ENCODE measurements around the gene PIP5K1C. TPM values are rescaled to one million over a fixed set of nuclear protein-coding genes. Genes with fewer than 3 reads are reported as not detected.
A peak's percentile ranks its signal among the peaks of the same experiment; 100 is the strongest.

Gene PIP5K1C, protein sequence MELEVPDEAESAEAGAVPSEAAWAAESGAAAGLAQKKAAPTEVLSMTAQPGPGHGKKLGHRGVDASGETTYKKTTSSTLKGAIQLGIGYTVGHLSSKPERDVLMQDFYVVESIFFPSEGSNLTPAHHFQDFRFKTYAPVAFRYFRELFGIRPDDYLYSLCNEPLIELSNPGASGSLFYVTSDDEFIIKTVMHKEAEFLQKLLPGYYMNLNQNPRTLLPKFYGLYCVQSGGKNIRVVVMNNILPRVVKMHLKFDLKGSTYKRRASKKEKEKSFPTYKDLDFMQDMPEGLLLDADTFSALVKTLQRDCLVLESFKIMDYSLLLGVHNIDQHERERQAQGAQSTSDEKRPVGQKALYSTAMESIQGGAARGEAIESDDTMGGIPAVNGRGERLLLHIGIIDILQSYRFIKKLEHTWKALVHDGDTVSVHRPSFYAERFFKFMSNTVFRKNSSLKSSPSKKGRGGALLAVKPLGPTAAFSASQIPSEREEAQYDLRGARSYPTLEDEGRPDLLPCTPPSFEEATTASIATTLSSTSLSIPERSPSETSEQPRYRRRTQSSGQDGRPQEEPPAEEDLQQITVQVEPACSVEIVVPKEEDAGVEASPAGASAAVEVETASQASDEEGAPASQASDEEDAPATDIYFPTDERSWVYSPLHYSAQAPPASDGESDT
- total RNA-seq (2014; rRNA removed; shearing (Covaris generic)): 18.0 and 18.9 TPM in 2 replicates

DNA sequence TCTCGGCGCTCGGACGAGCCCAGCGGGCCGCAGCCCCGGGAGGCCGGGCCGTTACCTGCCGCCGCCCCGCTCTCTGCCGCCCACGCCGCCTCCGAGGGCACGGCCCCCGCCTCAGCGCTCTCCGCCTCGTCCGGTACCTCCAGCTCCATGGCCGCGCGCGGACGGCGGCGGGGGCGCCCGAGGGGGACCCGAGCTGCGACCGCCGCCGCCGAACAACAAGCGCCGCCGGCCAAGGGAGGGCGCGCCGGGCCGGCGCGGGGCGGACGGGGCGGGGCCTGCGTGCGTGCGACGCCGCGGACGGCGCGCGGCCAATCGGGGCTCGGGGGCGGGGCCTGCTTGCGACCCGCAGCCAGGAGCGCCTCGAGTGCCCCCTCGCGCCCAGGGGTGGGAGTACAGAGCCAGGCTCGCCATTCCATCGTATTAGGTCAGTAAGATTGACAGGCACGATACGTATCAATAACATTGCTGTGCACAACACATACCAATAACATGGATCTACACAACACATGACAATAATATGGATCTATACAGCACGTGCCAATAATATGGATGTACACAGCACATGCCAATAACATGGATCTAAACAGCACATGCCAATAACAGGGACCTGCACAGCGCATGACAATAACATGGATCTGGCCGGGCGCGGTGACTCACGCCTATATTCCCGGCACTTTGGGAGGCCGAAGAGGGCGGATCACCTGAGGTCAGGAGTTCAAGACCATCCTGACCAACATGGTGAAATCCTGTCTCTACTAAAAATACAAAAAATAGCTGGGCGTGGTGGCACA is at the start of gene PIP5K1C:
Gene PIP5K1C, minus strand, starts transcription at position 227 of the 791 bp plus-strand sequence. Its CDS starts 78 bp downstream, at position 149.
- peak; percentile 83 for DNase-seq (ENCODE audit: low spot score)

DNA sequence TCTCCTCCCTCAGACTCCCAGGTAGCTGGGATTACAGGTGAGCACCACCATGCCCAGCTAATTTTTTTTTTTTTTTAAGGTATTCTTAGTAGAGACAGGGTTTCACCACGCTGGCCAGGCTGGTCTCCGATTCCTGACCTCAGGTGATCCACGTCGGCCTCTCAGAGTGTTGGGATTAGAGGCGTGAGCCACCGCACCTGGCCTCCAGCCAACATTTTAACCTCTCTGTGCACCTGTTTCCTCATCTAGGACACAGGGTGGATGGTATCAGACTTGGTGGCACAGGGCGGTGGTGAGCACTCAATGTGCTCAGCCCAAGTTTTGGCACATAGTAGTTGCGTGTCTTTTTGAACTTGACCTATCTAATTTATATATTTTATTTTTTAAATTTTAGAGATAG is 48.7 kb upstream of the PIP5K1C start:
- DNase-seq (ENCODE audit: low spot score): peak; percentile 23

DNA sequence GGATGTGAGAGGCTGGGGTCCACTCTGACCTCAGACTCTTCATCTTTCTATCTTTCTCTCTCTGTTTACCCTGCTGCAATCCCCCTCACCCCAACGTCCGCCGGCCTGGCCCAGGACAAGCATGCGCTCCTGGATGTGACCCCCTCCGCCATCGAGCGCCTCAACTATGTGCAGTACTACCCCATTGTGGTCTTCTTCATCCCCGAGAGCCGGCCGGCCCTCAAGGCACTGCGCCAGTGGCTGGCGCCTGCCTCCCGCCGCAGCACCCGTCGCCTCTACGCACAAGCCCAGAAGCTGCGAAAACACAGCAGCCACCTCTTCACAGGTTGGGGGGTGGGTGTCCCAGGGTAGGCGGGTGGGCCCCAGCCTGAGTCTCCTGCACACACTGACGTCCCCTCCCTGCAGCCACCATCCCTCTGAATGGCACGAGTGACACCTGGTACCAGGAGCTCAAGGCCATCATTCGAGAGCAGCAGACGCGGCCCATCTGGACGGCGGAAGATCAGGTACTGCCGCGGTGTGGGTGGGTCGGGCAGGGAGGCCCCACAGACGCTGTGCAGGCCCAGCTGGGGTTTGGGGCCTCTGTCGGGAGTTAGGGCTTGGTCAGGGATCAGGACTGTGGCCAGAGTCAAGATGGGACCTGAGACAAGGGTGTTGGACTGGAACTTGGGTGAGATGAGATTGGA is 46.2 kb upstream of the PIP5K1C start:
- no peak for DNase-seq (ENCODE audit: low spot score)

DNA sequence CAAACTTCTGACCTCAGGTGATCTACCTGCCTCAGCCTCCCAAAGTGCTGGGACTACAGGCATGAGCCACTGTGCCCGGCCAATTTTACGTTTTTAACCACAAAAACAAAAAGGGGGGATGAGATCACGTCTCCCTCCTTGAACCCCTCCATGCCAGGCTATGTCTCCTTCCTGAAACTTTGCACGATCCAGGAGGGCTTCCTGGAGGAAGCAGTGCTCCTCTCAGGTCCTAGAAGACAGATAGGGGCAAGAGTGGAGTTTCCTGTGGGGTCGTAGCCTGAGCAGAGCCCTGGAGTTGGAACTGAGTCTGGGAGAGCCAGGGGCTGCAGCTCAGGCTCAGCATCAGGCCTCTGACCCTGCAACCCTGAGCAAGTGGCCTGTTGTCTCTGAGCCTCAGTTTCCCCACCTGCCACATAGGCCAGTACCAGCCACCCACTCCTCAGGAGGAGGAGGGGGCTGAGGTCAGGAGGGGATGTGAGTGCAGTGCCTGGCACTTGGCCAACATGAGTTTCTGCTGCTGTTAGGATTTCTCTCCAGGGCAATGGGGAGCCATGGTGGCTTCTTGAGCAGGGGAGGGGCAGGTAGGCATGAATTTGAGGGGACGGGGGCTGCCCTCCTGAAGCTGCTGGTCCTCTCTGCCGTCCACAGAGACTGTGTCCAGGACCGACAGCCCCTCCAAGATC is 45.2 kb upstream of the PIP5K1C start:
- DNase-seq (ENCODE audit: low spot score): no peak

DNA sequence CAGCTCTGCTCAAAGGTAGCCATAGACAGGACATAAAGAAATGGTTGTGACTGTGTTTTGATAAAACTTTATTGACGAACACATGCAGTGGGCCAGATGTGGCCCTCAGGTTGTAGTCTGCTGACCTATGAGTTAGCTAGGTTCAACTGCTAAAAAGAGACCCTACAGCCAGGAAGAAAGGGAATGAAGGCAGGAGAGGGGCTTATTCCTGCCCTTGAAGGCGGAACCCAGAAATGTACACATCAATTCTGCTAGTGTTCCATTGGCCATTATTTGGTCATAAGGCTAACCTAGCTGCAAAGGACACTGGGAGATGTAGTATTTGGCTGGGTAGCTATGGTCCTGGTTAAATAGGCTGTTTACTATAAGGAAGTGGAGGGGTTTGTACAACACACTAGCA is 43.2 kb upstream of the PIP5K1C start:
- DNase-seq (ENCODE audit: low spot score): peak; percentile 33

DNA sequence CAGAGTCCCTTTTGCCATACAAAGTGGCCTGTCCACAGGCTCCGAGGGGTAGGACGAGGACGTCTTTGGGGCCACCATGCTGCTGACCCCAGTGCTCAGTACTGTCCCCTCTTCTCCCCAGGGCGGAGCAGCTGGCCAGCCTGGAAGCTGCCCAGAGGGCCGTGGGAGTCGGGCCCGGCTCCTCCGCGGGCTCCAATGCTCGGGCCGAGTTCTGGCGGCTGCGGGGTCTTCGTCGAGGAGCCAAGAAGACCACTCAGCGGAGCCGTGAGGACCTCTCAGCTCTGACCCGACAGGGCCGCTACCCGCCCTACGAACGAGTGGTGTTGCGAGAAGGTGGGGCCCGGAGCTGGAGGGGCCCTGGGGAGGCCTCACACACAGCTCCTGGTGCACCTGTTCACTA is 40.2 kb upstream of the PIP5K1C start:
- DNase-seq (ENCODE audit: low spot score): no peak

DNA sequence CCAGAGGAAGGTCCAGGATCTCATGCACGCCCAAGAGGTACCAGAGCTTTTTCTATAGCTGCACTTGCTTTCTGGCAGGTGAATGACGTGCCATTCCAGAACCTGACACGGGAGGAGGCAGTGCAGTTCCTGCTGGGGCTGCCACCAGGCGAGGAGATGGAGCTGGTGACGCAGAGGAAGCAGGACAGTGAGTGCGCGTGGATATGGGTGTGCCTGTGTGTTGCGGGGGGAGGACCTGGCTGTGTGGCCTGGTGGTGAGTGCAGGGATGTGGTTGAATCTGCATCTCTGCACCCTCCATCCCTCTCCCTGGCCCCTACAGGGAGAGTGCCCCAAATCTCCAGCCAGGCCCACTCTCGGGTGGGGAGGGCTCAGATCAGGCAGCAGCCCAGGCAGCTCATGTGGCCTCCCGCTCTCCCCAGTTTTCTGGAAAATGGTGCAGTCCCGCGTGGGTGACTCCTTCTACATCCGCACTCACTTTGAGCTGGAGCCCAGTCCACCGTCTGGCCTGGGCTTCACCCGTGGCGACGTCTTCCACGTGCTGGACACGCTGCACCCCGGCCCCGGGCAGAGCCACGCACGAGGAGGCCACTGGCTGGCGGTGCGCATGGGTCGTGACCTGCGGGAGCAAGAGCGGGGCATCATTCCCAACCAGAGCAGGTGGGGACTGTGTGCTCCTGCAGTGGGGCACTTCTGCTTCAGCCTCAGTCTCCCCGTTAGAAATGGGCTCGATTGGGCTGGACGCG is 38.4 kb upstream of the PIP5K1C start:
- DNase-seq (ENCODE audit: low spot score): no peak

DNA sequence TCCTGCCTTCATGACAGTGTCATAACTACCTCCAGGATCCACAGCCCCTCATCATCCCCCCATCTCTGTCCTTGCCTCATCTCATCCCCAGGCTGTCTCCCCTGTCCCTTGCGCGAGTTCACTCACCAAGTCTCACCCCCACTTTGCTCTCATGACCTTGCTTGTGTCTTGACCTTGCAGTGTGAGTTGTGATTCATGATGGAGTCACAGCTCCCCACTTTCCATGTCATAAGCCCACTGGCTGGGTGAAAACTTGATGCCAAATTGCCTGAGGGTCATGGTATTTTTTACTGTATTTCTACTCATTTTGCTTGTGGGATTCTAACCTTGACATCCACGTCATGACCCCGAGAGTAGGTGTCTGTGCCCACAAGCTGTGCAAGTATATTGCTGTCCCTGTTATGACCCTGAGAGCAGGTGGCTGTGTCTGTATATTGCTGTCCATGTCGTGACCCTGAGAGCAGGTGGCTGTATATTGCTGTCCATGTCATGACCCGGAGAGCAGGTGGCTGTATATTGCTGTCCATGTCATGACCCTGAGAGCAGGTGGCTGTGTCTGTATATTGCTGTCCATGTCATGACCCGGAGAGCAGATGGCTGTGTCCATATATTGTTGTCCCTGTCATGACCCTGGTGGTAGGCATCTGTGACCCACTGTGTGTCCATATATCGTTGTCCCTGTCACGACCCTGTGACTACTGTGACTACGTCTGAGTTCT is 37.4 kb upstream of the PIP5K1C start:
- no peak for DNase-seq (ENCODE audit: low spot score)

DNA sequence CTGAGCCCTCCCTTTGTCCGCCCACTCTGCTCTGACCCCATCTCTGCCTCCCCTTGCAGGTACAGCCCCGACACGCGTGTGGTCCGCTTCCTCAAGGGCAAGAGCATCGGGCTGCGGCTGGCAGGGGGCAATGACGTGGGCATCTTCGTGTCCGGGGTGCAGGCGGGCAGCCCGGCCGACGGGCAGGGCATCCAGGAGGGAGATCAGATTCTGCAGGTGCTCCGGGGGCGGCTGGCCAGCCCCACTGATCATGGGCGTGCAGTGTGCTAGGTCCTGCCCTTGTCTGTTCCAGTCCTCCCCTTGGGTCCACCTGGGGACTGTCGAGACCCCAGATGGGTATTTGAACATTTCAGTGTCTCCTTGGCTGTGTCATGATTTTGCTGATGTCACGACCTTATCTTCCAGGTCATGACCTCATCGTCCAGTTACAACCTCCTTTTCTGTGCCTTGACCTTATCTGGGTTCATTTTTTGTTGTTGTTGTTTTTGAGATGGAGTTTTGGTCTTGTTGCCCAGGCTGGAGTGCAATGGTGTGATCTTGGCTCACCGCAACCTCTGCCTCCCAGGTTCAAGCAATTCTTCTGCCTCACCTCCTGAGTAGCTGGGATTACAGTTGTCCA is 35.9 kb upstream of the PIP5K1C start:
- no peak for DNase-seq (ENCODE audit: low spot score)

DNA sequence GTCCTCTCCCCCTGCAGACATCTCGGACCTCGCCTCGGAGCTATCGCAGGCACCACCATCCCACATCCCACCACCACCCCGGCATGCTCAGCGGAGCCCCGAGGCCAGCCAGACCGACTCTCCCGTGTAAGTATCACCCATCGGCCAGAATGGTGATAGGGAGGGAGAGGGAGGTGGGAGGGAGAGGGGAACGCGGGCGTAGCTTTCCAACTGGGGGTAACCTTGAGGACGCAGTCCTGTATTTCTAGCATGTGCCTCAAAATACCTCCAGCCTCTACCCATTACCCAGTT is 34.0 kb upstream of the PIP5K1C start:
- DNase-seq (ENCODE audit: low spot score): no peak

DNA sequence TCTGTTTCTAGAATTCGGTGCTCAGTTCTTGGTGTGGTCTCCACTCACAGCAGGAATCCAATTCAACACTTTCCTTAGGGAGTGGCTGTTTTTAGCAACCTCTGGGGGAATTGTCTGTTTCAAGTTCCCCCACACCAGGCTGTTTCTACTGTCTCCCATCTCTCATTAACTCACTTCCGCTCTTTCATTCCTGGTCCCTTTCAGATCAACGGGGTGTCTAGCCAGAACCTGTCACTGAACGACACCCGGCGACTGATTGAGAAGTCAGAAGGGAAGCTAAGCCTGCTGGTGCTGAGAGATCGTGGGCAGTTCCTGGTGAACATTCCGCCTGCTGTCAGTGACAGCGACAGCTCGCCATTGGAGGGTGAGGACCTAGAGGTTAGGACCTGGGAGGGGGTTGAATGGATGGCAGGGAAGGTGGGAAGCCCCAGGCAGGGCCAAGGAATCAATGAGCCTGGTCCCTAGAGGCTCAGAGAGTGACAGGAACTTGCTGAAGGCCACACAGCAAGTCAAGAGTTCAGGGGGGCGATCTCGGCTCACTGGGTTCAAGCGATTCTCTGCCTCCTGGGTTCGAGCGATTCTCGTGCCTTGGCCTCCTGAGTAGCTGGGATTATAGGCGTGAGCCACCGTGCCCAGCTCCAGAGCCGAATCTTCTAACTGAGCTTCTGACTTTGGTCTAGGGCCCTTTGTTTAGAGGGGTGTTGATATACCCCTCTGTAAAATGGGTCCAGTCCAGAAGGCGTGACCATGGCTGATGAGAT is 33.5 kb upstream of the PIP5K1C start:
- no peak for DNase-seq (ENCODE audit: low spot score)

DNA sequence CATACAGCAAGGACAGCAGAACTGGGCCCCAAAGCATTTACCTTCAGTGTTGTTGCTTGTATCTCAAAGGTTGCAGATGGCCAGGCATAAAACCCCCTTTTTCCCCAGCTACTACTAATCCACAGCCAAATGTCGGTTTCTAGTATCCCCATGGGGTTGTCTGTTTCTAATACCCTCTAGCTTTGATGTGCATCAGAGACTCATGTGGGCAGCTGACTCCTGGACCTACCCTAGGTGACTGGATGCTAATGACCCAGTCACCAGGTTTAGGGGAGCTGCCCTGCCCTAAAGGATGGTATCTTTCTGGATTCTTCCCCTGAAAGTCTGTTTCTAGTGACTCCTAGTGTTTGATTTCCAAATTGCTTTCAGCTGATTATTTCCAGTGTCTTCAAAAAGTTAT is 31.8 kb upstream of the PIP5K1C start:
- no peak for DNase-seq (ENCODE audit: low spot score)

DNA sequence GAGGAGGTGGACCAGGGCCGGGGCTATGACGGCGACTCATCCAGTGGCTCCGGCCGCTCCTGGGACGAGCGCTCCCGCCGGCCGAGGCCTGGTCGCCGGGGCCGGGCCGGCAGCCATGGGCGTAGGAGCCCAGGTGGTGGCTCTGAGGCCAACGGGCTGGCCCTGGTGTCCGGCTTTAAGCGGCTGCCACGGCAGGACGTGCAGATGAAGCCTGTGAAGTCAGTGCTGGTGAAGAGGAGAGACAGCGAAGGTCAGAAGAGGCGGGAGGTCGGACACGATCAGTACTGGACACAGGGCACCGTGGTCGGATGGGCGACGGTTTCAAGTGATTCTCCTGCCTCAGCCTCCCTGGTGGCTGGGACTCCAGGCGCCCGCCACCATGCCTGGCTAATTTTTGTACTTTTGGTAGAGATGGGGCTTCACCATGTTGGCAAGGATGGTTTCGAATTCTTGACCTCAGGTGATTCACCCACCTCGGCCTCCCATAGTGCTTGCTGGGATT is 30.2 kb upstream of the PIP5K1C start:
- DNase-seq (ENCODE audit: low spot score): no peak

DNA sequence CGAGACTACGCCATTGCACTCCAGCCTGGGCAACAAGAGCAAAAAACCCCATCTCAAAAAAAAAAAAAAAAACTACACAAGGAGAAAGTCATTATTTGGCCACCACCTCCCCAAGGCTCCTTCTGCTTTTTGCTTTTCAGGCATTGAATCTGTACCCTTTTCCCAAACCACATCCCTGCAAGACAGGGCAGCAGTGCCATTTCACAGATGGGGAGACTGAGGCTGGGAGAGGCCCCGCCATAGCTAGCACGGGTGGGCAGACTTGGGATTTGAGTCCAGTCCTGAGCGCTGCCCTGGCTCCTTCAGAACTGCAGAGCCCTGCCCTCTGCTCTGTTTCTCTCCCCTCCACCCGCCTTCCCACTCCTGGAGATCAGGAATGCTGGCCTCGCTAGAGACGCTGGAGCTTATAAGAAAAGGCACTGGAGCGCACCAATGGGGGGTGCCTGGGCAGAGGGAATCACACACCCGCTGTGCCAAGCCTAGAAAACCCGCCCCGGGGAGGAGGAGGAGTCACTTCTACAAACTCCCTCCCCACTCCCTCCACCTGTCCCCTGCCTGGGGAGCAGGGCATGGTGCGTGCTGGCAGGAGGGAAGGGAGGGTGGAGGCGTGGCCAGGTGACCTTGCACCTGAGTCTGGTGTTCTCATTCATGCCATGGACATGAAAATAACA is 25.5 kb upstream of the PIP5K1C start:
- peak; percentile 75 for DNase-seq (ENCODE audit: low spot score)

DNA sequence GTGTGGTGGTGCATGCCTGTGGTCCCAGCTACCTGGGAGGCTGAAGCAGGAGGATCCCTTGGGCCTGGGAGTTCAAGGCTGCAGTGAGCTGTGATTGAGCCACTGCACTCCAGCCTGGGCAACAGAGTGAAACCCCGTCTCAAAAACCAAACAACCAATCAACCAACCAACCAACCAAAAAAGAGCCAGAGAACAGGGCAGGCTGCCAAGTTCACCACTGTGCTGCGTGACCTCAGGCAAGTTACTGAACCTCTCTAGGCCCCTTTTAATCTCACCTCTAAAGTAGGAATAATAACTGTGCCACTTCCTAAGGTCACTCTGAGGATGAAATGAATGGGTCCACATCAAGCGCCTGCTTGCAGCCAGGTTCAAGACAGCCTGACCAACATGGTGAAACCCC is 24.9 kb upstream of the PIP5K1C start:
- no peak for DNase-seq (ENCODE audit: low spot score)

DNA sequence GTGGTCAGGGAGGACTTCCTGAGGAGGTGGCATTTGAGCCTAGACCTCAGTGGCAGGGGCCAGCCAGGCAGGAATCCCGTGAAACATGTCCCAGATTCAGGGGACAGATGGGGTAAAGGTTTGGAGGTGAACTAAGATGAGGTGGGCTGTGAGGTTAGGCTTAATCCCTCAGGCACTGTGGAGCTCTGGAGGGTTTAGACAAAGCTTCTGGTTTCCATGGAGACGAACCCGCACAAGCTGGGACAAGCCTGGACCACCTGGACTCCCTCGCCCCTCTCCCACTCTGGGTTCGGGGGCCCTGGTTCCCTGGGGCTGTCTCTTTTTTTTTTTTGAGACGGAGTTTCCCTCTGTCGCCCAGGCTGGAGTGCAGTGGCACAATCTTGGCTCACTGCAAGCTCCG is 23.6 kb upstream of the PIP5K1C start:
- no peak for DNase-seq (ENCODE audit: low spot score)

DNA sequence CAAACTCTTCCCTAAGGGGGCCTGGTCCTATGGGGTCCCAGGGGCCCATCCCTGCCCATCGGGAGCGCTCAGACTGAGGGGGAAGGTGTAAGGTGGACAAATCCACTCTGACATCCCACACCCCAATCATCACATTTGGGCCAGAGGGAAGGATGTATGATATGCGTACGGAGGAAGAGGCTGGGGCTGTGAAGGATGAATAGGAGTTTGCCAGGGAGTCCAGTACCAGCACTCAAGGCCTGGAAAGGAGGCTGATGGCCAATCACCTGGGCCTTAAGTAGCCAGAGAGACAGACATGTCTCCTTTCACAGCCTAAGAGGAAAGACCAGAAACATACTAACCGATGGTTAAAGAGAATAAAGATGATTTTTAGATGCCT is 22.8 kb upstream of the PIP5K1C start:
- DNase-seq (ENCODE audit: low spot score): no peak

All from HT-29 (cell line).